GM10248 (cell line): ENCODE measurements around the gene NUDCD2.
"Not testable (repeated sequence)": the region's sequence is repeated elsewhere in the genome, so short reads cannot be mapped to it uniquely, and the experiment has no call there.

Experiments
- CTCF ChIA-PET: fragments of 300-600 bp; sonication (Branson Sonifier 250); formaldehyde crosslinking; extraction: SDS; loops from one replicate; lab custom pipeline; 2021; ENCODE audit warnings: antibody characterized with exemption; lab: Yijun Ruan, JAX
- POLR2A ChIA-PET: fragments of 350-650 bp; sonication (Branson Sonifier 250); formaldehyde crosslinking; extraction: SDS; loops from one replicate; lab custom pipeline; 2020; ENCODE audit warnings: antibody characterized with exemption; lab: Yijun Ruan, JAX
- DNase-seq: peaks from one replicate; pipeline ENCODE4 v3.0.0; 2012; ENCODE audit errors: extremely low spot score
- CTCF ChIP-seq: IDR thresholded peaks from 2 replicates; pipeline ENCODE4 v1.5.1; 2012; ENCODE audit warnings: mild to moderate bottlenecking, low read depth; ENCODE audit errors: extremely low read depth, missing control alignments, control extremely low read depth

NUDCD2 gene

GRCh38 chr5:163460562-163461171, 765 bp upstream of the NUDCD2 start, which contains the start of gene HMMR:
Gene HMMR, plus strand, starts transcription at chr5:163460632. Its CDS starts 61 bp downstream, at chr5:163460693.
- no peak for DNase-seq
- TF ChIP-seq CTCF, result no peak
- CTCF ChIA-PET, result interaction anchor here (0.7 to 3.5 kb wide), 13 partner anchors 9 to 52 kb away, joined by 3 to 19 read pairs (median 5); partner anchors contain the start of gene MAT2B
- POLR2A ChIA-PET, result interaction anchor here (0.7 to 4.2 kb wide), 5 partner anchors 8 to 45 kb away, joined by 3 to 19 read pairs (median 4); partner anchors contain the start of genes CCNG1 and MAT2B

GRCh38 chr5:163459462-163459818, 462 bp downstream of the NUDCD2 start:
- POLR2A ChIA-PET, result interaction anchor here (1.2 to 4.2 kb wide), 3 partner anchors 9 to 22 kb away, joined by 3 to 19 read pairs (median 8); partner anchors contain the start of gene CCNG1
- no peak for DNase-seq
- CTCF ChIA-PET, result interaction anchor here (1.0 to 3.5 kb wide), 14 partner anchors 8 to 51 kb away, joined by 3 to 19 read pairs (median 5); partner anchors contain the start of genes CCNG1 and MAT2B
- TF ChIP-seq CTCF, result no peak

GRCh38 chr5:163458778-163459385, 1.0 kb downstream of the NUDCD2 start:
- ChIA-PET CTCF (interaction anchor here (1.0 to 3.5 kb wide), 12 partner anchors 9 to 50 kb away, joined by 3 to 19 read pairs (median 5); partner anchors contain the start of genes CCNG1 and MAT2B), POLR2A (interaction anchor here (1.2 to 4.2 kb wide), 2 partner anchors 10 to 21 kb away, joined by 8 to 19 read pairs; partner anchors contain the start of gene CCNG1)
- no peak for TF ChIP-seq CTCF
- no peak for DNase-seq

GRCh38 chr5:163456840-163457239, 3.1 kb downstream of the NUDCD2 start:
- ChIA-PET CTCF (interaction anchor here (1.2 to 1.4 kb wide), 3 partner anchors 8 to 15 kb away, joined by 4 read pairs; no protein-coding TSS in a partner anchor), POLR2A (no interaction called here)
- no peak for DNase-seq
- no peak for TF ChIP-seq CTCF

GRCh38 chr5:163456029-163456589, 3.8 kb downstream of the NUDCD2 start:
- CTCF ChIA-PET, result interaction anchor here (1.0 to 1.6 kb wide), 3 partner anchors 14 to 49 kb away, joined by 3 to 4 read pairs (median 3); partner anchors contain the start of gene MAT2B
- POLR2A ChIA-PET, result interaction anchor here (0.6 kb wide), 1 partner anchor 18 kb away, joined by 6 read pairs; no protein-coding TSS in a partner anchor
- no peak for TF ChIP-seq CTCF
- DNase-seq, result no peak

GRCh38 chr5:163455406-163455805, 4.5 kb downstream of the NUDCD2 start:
- POLR2A ChIA-PET, result interaction anchor here (0.6 kb wide), 1 partner anchor 17 kb away, joined by 6 read pairs; no protein-coding TSS in a partner anchor
- DNase-seq, result not testable (repeated sequence)
- CTCF ChIA-PET, result interaction anchor here (1.0 to 1.6 kb wide), 4 partner anchors 13 to 50 kb away, joined by 3 to 4 read pairs (median 3); partner anchors contain the start of gene MAT2B
